Measurements from ENCODE around the gene THNSL1.

- TF ChIP-seq POLR2AphosphoS5 (IDR thresholded peaks at IDR 0.05; ENCODE audit: low read depth, low read length), result no peak
- no peak for TF ChIP-seq CBX5 (IDR thresholded peaks at IDR 0.05; ENCODE audit: low read depth, low read length)
- TF ChIP-seq CTCF (IDR thresholded peaks at IDR 0.05; ENCODE audit: control extremely low read depth in 1 of 3, insufficient read depth in 1 of 3, low read depth in 1 of 3, low read length in 3 of 3), result no peak
- TF ChIP-seq EP300 (IDR thresholded peaks at IDR 0.05; ENCODE audit: borderline replicate concordance in 1 of 2, low read depth in 2 of 2, low read length in 2 of 2), result no peak
- TF ChIP-seq NRF1 (IDR thresholded peaks at IDR 0.05; ENCODE audit: low read depth, low read length), result no peak
- no peak for TF ChIP-seq ATF2 (IDR thresholded peaks at IDR 0.05; ENCODE audit: low read length)
- TF ChIP-seq POLR2A (IDR thresholded peaks at IDR 0.05; ENCODE audit: control extremely low read depth in 1 of 2, low read depth in 2 of 2, low read length in 2 of 2), result no peak
Observed at GRCh38 chr10:24971374-24971773, 45.0 kb upstream of the THNSL1 start.
